AG10803 (cell line): ENCODE results near the gene PTPN23.
"Not testable (repeated sequence)": the region's sequence is repeated elsewhere in the genome, so short reads cannot be mapped to it uniquely, and the experiment has no call there.

Source experiments
- DNase-seq: peaks from one replicate; pipeline ENCODE4 v3.0.0; 2010; ENCODE audit warnings: low read depth
- H3K4me3 ChIP-seq: 2 replicates; pipeline ENCODE4 v1.5.1; 2011; ENCODE audit warnings: mild to moderate bottlenecking, low read length, control low read depth
- TF ChIP-seq, protein P1 (sequence below): conservative IDR thresholded peaks from 2 replicates; pipeline ENCODE4 v1.5.1; 2011; ENCODE audit warnings: mild to moderate bottlenecking, low read length, control low read depth, inconsistent platforms

The PTPN23 gene

DNA sequence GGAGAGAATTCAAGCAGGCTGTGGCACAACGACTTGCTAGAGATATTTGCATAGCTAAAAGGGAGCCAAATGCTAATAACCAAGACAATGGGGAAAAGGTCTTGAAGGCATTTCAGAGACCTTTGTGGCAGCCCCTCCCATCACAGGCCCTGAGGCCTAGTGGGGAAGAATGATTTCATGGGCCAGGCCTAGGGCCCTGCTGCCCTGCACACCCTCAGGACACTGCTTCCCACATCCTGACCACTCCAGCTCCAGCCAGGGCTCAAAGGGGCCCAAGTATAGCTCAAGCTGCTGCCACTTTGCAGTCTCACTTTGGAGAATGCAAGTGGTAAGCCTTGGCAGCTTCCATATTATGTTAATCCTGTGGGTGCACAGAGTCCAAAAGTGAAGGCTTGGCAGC, 21.5 kb upstream of the PTPN23 start:
- DNase-seq: no peak
- TF ChIP-seq, protein P1, sequence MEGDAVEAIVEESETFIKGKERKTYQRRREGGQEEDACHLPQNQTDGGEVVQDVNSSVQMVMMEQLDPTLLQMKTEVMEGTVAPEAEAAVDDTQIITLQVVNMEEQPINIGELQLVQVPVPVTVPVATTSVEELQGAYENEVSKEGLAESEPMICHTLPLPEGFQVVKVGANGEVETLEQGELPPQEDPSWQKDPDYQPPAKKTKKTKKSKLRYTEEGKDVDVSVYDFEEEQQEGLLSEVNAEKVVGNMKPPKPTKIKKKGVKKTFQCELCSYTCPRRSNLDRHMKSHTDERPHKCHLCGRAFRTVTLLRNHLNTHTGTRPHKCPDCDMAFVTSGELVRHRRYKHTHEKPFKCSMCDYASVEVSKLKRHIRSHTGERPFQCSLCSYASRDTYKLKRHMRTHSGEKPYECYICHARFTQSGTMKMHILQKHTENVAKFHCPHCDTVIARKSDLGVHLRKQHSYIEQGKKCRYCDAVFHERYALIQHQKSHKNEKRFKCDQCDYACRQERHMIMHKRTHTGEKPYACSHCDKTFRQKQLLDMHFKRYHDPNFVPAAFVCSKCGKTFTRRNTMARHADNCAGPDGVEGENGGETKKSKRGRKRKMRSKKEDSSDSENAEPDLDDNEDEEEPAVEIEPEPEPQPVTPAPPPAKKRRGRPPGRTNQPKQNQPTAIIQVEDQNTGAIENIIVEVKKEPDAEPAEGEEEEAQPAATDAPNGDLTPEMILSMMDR: no peak

DNA sequence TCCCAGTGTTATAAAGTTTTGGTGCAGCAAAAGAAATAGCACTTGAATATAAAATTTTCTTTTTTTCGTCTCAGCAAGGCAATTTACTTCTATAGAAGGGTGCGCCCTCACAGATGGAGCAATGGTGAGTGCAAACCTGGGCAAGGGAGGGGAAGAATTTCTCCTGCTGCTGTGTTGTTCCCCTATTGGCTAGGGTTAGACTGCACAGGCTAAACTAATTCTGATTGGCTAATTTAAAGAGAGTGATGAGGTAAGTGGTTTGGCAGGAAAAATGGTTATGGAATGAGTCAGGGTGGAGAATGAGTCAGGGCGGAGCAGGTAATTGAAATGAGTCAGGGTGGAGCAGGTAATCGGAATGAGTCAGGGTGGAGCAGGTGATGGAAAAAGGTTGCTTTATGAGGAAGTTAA, 20.7 kb upstream of the PTPN23 start:
- not testable (repeated sequence) for H3K4me3 ChIP-seq, DNase-seq

More for the DNA sequence above, 21.5 kb upstream of the PTPN23 start:
- no peak overlapping the region for H3K4me3 ChIP-seq

DNA sequence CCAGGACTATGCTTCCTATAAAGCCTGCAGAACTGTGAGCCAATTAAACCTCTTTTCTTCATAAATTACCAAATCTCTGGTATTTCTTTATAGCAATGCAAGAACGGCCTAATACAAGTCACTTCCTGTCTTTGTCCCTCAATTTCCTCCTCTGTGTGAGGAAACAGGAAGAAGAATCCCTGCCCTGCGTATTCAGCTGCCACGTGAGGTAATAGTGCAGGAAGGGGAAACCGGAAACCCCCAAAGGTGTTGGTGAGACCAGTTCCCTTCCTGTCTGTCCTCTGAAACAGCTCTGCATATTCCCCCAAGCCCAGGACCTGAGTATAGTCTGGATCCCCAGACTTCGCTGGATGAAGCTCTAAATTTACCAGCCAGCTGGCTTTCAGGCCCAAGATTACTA, 18.1 kb upstream of the PTPN23 start:
- H3K4me3 ChIP-seq: no peak overlapping the region
- no peak for DNase-seq
- TF ChIP-seq, protein P1: no peak

DNA sequence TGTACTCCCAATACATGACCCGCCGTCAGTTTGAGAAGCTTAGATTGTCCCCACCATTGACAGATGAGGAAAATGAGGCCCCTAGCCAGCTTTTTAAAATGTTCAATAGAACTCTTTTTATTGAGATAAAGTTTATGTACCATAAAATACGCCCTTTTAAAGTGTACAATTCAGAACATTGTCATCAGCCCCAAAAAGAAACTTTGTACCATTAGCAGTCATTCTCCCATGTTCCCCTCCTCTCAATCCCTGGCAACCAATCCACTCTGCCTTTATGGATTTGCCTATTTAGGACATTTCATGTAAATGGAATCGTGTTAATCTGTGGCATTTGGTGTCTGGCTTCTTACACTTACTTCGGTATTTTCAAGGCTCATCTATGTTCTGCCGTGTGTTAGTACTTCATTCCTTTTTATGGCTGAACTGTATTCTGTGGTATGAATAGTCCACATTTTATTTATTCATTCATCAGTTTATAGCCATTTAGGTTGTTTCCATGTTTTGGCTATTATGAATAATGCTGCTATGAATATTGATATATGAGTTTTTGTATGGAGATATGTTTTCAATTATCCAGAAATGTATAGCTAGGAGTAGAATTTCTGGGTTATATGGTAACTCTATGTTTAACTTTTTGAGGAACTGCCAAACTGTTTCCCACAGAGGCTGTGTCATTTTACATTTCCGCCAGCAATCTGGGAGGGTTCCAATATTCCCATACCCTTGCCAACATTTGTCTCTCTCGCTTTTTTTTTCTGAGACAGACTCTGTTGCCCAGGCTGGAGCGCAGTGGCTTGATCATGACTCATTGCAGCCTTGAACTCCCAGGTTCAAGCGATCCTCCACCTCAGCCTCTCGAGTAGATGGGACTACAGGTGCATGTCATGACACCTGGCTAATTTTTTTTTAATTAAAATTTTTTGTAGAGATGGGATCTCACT, 15.3 kb upstream of the PTPN23 start:
- DNase-seq: peak; percentile 84
- no peak overlapping the region for H3K4me3 ChIP-seq
- TF ChIP-seq, protein P1: no peak

DNA sequence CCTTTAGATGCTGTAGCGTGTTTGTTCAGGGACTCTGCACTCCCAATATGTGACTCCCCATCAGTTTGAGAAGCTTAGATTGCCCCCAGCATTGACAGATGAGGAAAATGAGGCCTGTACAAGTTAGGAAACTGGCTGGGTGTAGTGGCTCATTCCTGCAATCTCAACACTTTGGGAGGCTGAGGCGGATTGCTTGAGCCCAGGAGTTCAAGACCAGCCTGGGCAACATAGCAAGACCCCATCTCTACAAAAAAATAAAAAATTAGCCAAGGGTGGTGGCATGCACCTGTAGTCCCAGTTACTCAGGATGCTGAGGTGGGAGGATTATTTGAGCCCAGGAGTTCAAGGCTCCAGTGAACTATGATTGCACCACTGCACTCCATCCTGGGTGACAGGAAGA, 14.0 kb upstream of the PTPN23 start:
- TF ChIP-seq, protein P1: no peak
- no peak for DNase-seq
- no peak overlapping the region for H3K4me3 ChIP-seq

DNA sequence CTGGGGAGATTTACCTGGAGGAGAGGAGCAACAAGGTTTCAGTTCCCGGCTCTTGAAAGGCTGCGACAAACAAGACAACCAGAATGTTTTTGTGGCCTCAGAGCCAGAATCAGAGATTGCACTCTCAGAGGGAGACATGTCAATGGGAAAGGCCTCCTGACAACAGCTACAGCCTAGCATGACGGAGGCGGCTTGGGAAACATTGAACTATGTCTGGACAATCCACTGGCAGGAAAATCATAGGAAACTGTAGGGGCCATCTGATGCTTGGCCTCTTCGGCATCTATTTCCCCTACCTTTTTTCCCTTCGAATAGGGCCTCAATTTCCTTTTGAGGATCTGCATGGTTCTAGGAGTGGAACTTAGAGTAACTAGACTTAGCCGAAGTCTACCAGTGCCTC, 13.2 kb upstream of the PTPN23 start:
- no peak overlapping the region for H3K4me3 ChIP-seq
- TF ChIP-seq, protein P1: no peak

DNA sequence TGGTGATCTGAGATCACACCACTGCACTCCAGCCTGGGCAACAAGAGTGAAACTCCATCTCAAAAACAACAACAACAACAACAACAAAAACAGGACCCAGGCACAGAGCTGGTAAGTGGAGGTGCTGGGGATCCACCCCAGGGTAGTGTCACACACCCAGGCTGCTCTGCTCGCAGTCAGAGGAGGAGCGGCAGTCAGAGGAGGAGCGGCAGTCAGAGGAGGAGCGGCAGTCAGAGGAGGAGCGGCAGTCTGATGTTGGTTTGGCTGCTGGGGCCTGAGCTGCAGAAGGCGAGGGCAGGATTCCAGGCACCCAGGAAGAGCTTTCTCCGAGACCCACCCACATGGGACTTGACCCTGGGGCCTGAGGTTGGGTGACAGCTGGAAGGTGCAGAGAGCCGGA, 10.8 kb upstream of the PTPN23 start:
- not testable (repeated sequence) for H3K4me3 ChIP-seq

More for the DNA sequence above, 13.2 kb upstream of the PTPN23 start:
- DNase-seq: no peak

DNA sequence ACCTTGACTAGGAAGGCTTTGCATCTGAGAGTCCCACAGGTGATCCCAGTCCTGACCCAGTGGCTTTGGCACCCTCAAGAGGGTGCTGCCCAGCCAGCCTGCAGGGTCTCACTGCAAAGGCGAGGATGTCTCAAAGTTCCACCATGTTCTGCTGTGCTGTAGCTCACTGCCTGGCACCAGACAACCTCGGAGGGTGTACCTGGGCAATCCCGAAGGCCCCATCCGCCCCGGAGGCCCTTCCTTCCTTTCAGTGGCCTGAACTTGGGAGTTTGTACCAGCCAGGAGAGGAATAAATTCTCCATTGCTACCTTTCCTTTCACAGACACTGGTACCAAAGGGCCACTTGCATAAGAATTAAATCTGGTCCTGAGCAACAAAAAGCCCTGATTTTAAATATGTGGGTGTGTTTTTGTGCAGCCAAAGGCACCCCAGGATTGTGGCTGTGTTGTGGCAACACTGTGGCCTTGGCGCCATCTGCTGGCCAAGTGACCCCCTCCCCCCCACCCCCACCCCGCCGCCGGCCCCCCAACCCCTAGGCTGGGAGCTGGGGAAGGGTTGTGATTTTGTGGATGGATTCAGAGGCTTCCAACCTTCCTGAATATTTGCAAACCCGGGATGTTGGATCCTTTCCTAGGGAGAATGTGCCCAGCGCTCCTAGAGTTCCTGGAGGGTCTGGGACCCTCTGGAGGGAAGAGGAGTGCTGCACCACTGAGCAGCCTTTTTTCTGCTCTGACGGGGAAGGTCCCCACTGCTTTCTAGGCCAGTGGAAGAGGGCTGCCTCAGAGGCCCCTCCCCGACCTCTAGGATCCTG, 9.7 kb upstream of the PTPN23 start:
- no peak for DNase-seq
- TF ChIP-seq, protein P1: peak; percentile 30; the same call in 1 of the 2 replicates
- H3K4me3 ChIP-seq: no peak overlapping the region

More for the DNA sequence above, 10.8 kb upstream of the PTPN23 start:
- DNase-seq: not testable (repeated sequence)
